IMR-90 (cell line): ENCODE measurements around the gene GTF2F1. TPM values are rescaled to one million over a fixed set of nuclear protein-coding genes. Genes with fewer than 3 reads are reported as not detected.

Source experiments
- ATAC-seq: fragments of 200-7000 bp; cut with Tn5 transposase; 2 replicates; pipeline ENCODE4 v1.9.1; 2020; ENCODE audit warnings: low read depth, mild to moderate bottlenecking, moderate library complexity
- BruUV-seq: library from RNA; stranded (reverse); fragments of 400-500 nt; replicated peaks from 2 replicates; lab custom pipeline; 2021; lab: Mats Ljungman, UMichigan
- CTCF ChIA-PET: fragments of 300-600 bp; formaldehyde crosslinking; extraction: SDS; loops from one replicate; lab custom pipeline; 2021; ENCODE audit warnings: antibody characterized with exemption; lab: Yijun Ruan, JAX
- POLR2A ChIA-PET: fragments of 300-600 bp; sonication (Branson Sonifier 250); formaldehyde crosslinking; loops from one replicate; lab custom pipeline; 2022; ENCODE audit warnings: antibody characterized with exemption; ENCODE audit not compliant: unreplicated experiment; lab: Charles Lee
- DNase-seq: peaks from one replicate; pipeline ENCODE4 v3.0.0; 2013
- H2AFZ ChIP-seq: replicated peaks from 2 replicates; pipeline ENCODE3; 2013; ENCODE audit warnings: low read length, mild to moderate bottlenecking; ENCODE audit not compliant: poor library complexity
- H2AK5ac ChIP-seq: 2 replicates; pipeline ENCODE4 v1.6.1; 2013; ENCODE audit warnings: low read depth, low read length, inconsistent platforms
- H2AK9ac ChIP-seq: replicated peaks from 2 replicates; pipeline ENCODE3; 2013; ENCODE audit warnings: mild to moderate bottlenecking, low read depth, low read length, moderate library complexity; ENCODE audit not compliant: poor library complexity
- H2BK120ac ChIP-seq: 2 replicates; pipeline ENCODE4 v1.6.1; 2013; ENCODE audit warnings: low read depth, low read length, inconsistent platforms
- H2BK15ac ChIP-seq: 3 replicates; pipeline ENCODE4 v1.6.1; 2013; ENCODE audit warnings: low read depth, low read length, inconsistent platforms
- H2BK20ac ChIP-seq: 2 replicates; pipeline ENCODE4 v1.6.1; 2013; ENCODE audit warnings: low read depth, mild to moderate bottlenecking, inconsistent platforms, low read length, moderate library complexity
- H2BK5ac ChIP-seq: 2 replicates; pipeline ENCODE4 v1.6.1; 2013; ENCODE audit warnings: mild to moderate bottlenecking, low read depth, low read length, inconsistent platforms; ENCODE audit not compliant: poor library complexity, severe bottlenecking
- H3K14ac ChIP-seq: replicated peaks from 2 replicates; pipeline ENCODE4 v1.6.1; 2013; ENCODE audit warnings: low read depth, low read length, inconsistent platforms
- H3K18ac ChIP-seq: 2 replicates; pipeline ENCODE4 v1.6.1; 2013; ENCODE audit warnings: low read depth, low read length, control low read depth
- H3K23ac ChIP-seq: 2 replicates; pipeline ENCODE4 v1.6.1; 2013; ENCODE audit warnings: low read depth, low read length, inconsistent platforms
- H3K27ac ChIP-seq: 2 replicates; pipeline ENCODE4 v1.5.1; 2013; ENCODE audit warnings: mild to moderate bottlenecking, control low read depth, low read length; ENCODE audit not compliant: insufficient read depth
- H3K27me3 ChIP-seq: 2 replicates; pipeline ENCODE4 v1.6.1; 2013; ENCODE audit warnings: low read length; ENCODE audit not compliant: control insufficient read depth, insufficient read depth
- H3K36me3 ChIP-seq: 2 replicates; pipeline ENCODE4 v1.6.1; 2013; ENCODE audit warnings: low read length, mixed read lengths; ENCODE audit not compliant: control insufficient read depth, insufficient read depth
- H3K4ac ChIP-seq: 2 replicates; pipeline ENCODE4 v1.6.1; 2013; ENCODE audit warnings: low read depth, low read length, inconsistent platforms
- H3K4me1 ChIP-seq: 2 replicates; pipeline ENCODE4 v1.6.1; 2013; ENCODE audit warnings: low read length, mixed read lengths; ENCODE audit not compliant: control insufficient read depth, insufficient read depth
- H3K4me2 ChIP-seq: 2 replicates; pipeline ENCODE4 v1.6.1; 2013; ENCODE audit warnings: low read depth, mild to moderate bottlenecking, control low read depth, low read length, moderate library complexity
- H3K4me3 ChIP-seq: 2 replicates; pipeline ENCODE4 v1.5.1; 2013; ENCODE audit warnings: low read depth, mild to moderate bottlenecking, control low read depth, low read length, moderate library complexity; ENCODE audit not compliant: insufficient read depth
- H3K56ac ChIP-seq: 2 replicates; pipeline ENCODE4 v1.6.1; 2013; ENCODE audit warnings: low read length, inconsistent platforms; ENCODE audit not compliant: insufficient read depth; ENCODE audit errors: extremely low read depth
- H3K79me1 ChIP-seq, 2 experiments: 2 replicates each; pipeline ENCODE4 v1.6.1; 2013; ENCODE audit warnings: low read length in 2 of 2, inconsistent platforms in 1 of 2, low read depth in 1 of 2
- H3K9ac ChIP-seq: 2 replicates; pipeline ENCODE4 v1.6.1; 2013; ENCODE audit warnings: low read depth, low read length, control low read depth
- H3K9me1 ChIP-seq: 2 replicates; pipeline ENCODE4 v1.6.1; 2013; ENCODE audit warnings: low read length, inconsistent platforms; ENCODE audit not compliant: insufficient read depth
- H3K9me3 ChIP-seq: 2 replicates; pipeline ENCODE4 v1.6.1; 2013; ENCODE audit warnings: low read length; ENCODE audit not compliant: control insufficient read depth, insufficient read depth
- H4K20me1 ChIP-seq: 2 replicates; pipeline ENCODE4 v1.6.1; 2013; ENCODE audit warnings: low read length, inconsistent platforms; ENCODE audit not compliant: insufficient read depth
- H4K5ac ChIP-seq: 2 replicates; pipeline ENCODE4 v1.6.1; 2013; ENCODE audit warnings: mild to moderate bottlenecking, low read depth, low read length, control low read depth
- H4K8ac ChIP-seq, 2 experiments: 2 replicates each; pipeline ENCODE4 v1.6.1; 2013; ENCODE audit warnings: low read depth in 2 of 2, low read length in 2 of 2, control low read depth in 1 of 2, inconsistent platforms in 1 of 2
- H4K91ac ChIP-seq: 2 replicates; pipeline ENCODE4 v1.6.1; 2013; ENCODE audit warnings: low read depth, low read length, inconsistent platforms; ENCODE audit not compliant: insufficient read depth
- BHLHE40 ChIP-seq: fragments of 150-350 bp; IDR thresholded peaks from 2 replicates; pipeline ENCODE4 v1.6.1; 2016; ENCODE audit warnings: mild to moderate bottlenecking, low read depth, low read length
- CEBPB ChIP-seq: IDR thresholded peaks from 2 replicates; pipeline ENCODE4 v1.6.1; 2012; ENCODE audit warnings: low read depth, low read length, improper control_type of control experiment
- CHD1 ChIP-seq: IDR thresholded peaks from 2 replicates; pipeline ENCODE4 v1.6.1; 2012; ENCODE audit warnings: low read depth, low read length, improper control_type of control experiment
- FOS ChIP-seq: fragments of 150-350 bp; IDR thresholded peaks from 2 replicates; pipeline ENCODE4 v1.6.1; 2016; ENCODE audit warnings: low read depth, low read length
- MAFK ChIP-seq: IDR thresholded peaks from 2 replicates; pipeline ENCODE4 v1.6.1; 2012; ENCODE audit warnings: low read depth, low read length, improper control_type of control experiment
- MAZ ChIP-seq: IDR thresholded peaks from 2 replicates; pipeline ENCODE4 v1.6.1; 2012; ENCODE audit warnings: low read depth, mild to moderate bottlenecking, low read length, improper control_type of control experiment, moderate library complexity, borderline replicate concordance
- MXI1 ChIP-seq: IDR thresholded peaks from 2 replicates; pipeline ENCODE4 v1.6.1; 2012; ENCODE audit warnings: low read depth, mild to moderate bottlenecking, low read length, moderate library complexity, borderline replicate concordance
- NFE2L2 ChIP-seq: fragments of 150-350 bp; IDR thresholded peaks from 2 replicates; pipeline ENCODE4 v1.6.1; 2016; ENCODE audit warnings: low read depth, mild to moderate bottlenecking, low read length
- POLR2A ChIP-seq: IDR thresholded peaks from 2 replicates; pipeline ENCODE4 v1.6.1; 2012; ENCODE audit warnings: mild to moderate bottlenecking, low read depth, low read length
- RAD21 ChIP-seq: IDR thresholded peaks from 2 replicates; pipeline ENCODE4 v1.6.1; 2012; ENCODE audit warnings: low read length, improper control_type of control experiment
- RCOR1 ChIP-seq: IDR thresholded peaks from 2 replicates; pipeline ENCODE4 v1.6.1; 2012; ENCODE audit warnings: mild to moderate bottlenecking, low read length, improper control_type of control experiment; ENCODE audit not compliant: insufficient replicate concordance
- RFX5 ChIP-seq: IDR thresholded peaks from 2 replicates; pipeline ENCODE4 v1.8.0; 2012; ENCODE audit warnings: low read depth, mild to moderate bottlenecking, low read length, moderate library complexity
- SMC3 ChIP-seq: fragments of 150-350 bp; IDR thresholded peaks from 2 replicates; pipeline ENCODE4 v1.6.1; 2016; ENCODE audit warnings: low read depth, mild to moderate bottlenecking, antibody characterized with exemption, low read length, moderate library complexity
- WGBS, 2 experiments: methylation state at CpG; one replicate each; pipeline versions ENCODE4 v1.1.5 to v1.1.7; 2013; ENCODE audit warnings: missing lambda C conversion rate in 2 of 2; ENCODE audit not compliant: insufficient read length in 1 of 2; ENCODE audit errors: extremely low coverage in 2 of 2; 5-methylcytosine and 5-hydroxymethylcytosine counted together
- dilution Hi-C: fragments of 300-500 bp; cut with HindIII; formaldehyde crosslinking; loops from one replicate; pipeline ENCODE4 v1.14.3; 2018; ENCODE audit warnings: low sequenced_read_pairs; ENCODE audit not compliant: unreplicated experiment
- in situ Hi-C: fragments of 300-500 bp; cut with MboI; formaldehyde crosslinking; loops from 3 replicates; pipeline ENCODE4 v1.14.3; 2019; ENCODE audit warnings: low sequenced_read_pairs, inconsistent platforms, mixed read lengths
- intact Hi-C: fragments of 100-400 bp; cut with micrococcal nuclease; formaldehyde crosslinking; loops from 2 replicates; pipeline ENCODE4 v1.10.0; 2022
- polyA plus RNA-seq, 3 experiments: library from polyadenylated mRNA; depleted of rRNA; stranded (reverse); fragments of >200 nt; gene quantifications; 2 replicates each; pipeline ENCODE4 v1.2.3, GENCODE V29; 2012; ENCODE audit warnings: low replicate concordance in 1 of 3
- total RNA-seq: library from RNA; depleted of rRNA; stranded (reverse); fragments of >200 nt; gene quantifications from 2 replicates; pipeline ENCODE4 v1.2.3, GENCODE V29; 2012
- TF ChIP-seq, protein P1 (sequence below): fragments of 150-350 bp; IDR thresholded peaks from 2 replicates; pipeline ENCODE4 v1.6.1; 2016; ENCODE audit warnings: low read depth, mild to moderate bottlenecking, low read length, moderate library complexity, borderline replicate concordance
- TF ChIP-seq, protein P2 (sequence below): fragments of 150-350 bp; IDR thresholded peaks from 2 replicates; pipeline ENCODE4 v1.6.1; 2017; ENCODE audit warnings: mild to moderate bottlenecking, antibody characterized with exemption, low read length, low read depth
- TF ChIP-seq, protein P3 (sequence below): conservative IDR thresholded peaks from 2 replicates; pipeline ENCODE4 v1.5.1; 2012; ENCODE audit warnings: mild to moderate bottlenecking, low read depth, low read length, improper control_type of control experiment

GTF2F1 gene
- total and polyA plus RNA-seq, 2 of the 4 experiments (the other 2 are of a cell fraction): 43.7 to 51.4 TPM

DNA sequence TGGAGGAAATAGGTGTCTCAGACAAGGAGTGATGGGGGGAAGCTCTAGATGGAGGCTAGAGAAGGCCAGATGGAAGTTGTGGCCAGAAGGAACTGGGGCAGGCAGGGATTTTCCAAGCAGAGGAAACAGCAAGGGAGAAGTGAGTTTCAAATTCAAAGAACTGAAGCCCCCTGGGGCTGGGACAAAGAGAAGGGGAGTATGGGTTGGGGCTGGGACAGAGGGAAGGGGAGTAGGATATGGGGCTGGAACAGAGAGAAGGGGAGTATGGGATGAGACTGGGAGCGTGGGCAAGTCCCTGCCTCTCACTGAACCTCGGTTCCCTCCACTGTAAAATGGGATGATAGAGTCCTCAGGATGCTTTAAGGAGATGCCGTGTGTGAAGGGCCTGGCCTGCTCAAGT lies 1.9 kb upstream of the GTF2F1 start:
- Histone ChIP-seq H3K27me3 (no peaks in the 10 kb centered on the region), H2BK15ac (no peak overlapping the region), H3K23ac (no peak overlapping the region), H2BK20ac (no peak overlapping the region), H3K14ac (no peak overlapping the region), H3K56ac (no peak overlapping the region), H4K8ac (peak overlapping the region in 1 of 2 experiments; percentile 53; a peak in 1 of 4 replicates), H2BK5ac (no peak overlapping the region), H2BK120ac (no peak overlapping the region), H2AK9ac (peak overlapping the region; percentile 9), H2AK5ac (no peak overlapping the region), H3K4ac (no peak overlapping the region), H3K36me3 (peaks cover 7% of the 10 kb centered on the region; the same call in 1 of the 2 replicates), H3K4me2 (no peak overlapping the region), H3K9ac (no peak overlapping the region), H3K4me1 (peaks cover 11% of the 10 kb centered on the region), H4K20me1 (no peaks in the 10 kb centered on the region), H3K18ac (no peak overlapping the region), H4K91ac (no peak overlapping the region), H3K4me3 (no peak overlapping the region), H4K5ac (no peak overlapping the region), H3K9me3 (no peaks in the 10 kb centered on the region), H2AFZ (no peak overlapping the region), H3K9me1 (peaks cover 10% of the 10 kb centered on the region), H3K79me1 (peaks cover 9 to 20% of the 10 kb centered on the region in 2 experiments; a peak in 3 of 4 replicates), H3K27ac (no peak overlapping the region)
- POLR2A ChIA-PET: no interaction called here
- no peak for DNase-seq
- no peak for ATAC-seq
- BruUV-seq: no TSS peak
- CTCF ChIA-PET: no interaction called here
- TF ChIP-seq MAZ (no peak), CHD1 (no peak), CEBPB (no peak), RAD21 (no peak), BHLHE40 (no peak), NFE2L2 (no peak), MAFK (no peak), MXI1 (no peak), SMC3 (no peak), FOS (no peak), RFX5 (no peak), RCOR1 (no peak), POLR2A (no peak)
- TF ChIP-seq, protein P1, sequence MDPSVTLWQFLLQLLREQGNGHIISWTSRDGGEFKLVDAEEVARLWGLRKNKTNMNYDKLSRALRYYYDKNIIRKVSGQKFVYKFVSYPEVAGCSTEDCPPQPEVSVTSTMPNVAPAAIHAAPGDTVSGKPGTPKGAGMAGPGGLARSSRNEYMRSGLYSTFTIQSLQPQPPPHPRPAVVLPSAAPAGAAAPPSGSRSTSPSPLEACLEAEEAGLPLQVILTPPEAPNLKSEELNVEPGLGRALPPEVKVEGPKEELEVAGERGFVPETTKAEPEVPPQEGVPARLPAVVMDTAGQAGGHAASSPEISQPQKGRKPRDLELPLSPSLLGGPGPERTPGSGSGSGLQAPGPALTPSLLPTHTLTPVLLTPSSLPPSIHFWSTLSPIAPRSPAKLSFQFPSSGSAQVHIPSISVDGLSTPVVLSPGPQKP: no peak
- TF ChIP-seq, protein P2, sequence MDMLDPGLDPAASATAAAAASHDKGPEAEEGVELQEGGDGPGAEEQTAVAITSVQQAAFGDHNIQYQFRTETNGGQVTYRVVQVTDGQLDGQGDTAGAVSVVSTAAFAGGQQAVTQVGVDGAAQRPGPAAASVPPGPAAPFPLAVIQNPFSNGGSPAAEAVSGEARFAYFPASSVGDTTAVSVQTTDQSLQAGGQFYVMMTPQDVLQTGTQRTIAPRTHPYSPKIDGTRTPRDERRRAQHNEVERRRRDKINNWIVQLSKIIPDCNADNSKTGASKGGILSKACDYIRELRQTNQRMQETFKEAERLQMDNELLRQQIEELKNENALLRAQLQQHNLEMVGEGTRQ: no peak
- TF ChIP-seq, protein P3, sequence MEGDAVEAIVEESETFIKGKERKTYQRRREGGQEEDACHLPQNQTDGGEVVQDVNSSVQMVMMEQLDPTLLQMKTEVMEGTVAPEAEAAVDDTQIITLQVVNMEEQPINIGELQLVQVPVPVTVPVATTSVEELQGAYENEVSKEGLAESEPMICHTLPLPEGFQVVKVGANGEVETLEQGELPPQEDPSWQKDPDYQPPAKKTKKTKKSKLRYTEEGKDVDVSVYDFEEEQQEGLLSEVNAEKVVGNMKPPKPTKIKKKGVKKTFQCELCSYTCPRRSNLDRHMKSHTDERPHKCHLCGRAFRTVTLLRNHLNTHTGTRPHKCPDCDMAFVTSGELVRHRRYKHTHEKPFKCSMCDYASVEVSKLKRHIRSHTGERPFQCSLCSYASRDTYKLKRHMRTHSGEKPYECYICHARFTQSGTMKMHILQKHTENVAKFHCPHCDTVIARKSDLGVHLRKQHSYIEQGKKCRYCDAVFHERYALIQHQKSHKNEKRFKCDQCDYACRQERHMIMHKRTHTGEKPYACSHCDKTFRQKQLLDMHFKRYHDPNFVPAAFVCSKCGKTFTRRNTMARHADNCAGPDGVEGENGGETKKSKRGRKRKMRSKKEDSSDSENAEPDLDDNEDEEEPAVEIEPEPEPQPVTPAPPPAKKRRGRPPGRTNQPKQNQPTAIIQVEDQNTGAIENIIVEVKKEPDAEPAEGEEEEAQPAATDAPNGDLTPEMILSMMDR: no peak
- intact Hi-C loops (no loop called here), in situ Hi-C loops (no loop called here), dilution Hi-C loops (no loop called here)
- WGBS, 2 experiments: 93% methylated on average over 2 of the region's 3 CpGs; no CpG with 5 or more reads in 1 of the 2 experiments
